ENCODE results near the gene PXDN.
"Not testable (repeated sequence)": the region's sequence is repeated elsewhere in the genome, so short reads cannot be mapped to it uniquely, and the experiment has no call there.

PXDN gene

DNA sequence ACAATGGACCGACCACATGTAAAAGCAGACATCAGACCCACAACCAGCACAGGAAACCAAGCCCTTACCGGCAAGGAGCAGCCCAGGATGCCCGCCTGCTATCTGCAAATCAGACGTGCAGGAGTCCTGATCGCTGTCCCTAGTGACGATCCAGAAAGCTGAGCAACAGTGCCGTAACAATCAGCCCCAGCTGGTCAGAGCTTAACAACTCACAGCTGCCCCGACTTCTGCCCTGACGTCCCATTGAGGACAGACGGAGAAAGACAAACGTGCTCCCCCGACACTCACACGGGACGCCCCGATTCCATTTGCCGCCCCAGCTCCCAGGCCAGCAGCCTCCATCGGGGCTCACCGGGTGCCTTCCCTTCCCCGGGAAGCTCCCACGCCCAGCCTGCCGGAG lies 39.8 kb upstream of the PXDN start:
- no peak for DNase-seq
- H3K36me3 Mint-ChIP-seq (ENCODE audit: low read depth) = no peaks in the 10 kb centered on the region
- peaks cover 15% of the 10 kb centered on the region for H3K27me3 Mint-ChIP-seq (ENCODE audit: low read depth, poor library complexity)

DNA sequence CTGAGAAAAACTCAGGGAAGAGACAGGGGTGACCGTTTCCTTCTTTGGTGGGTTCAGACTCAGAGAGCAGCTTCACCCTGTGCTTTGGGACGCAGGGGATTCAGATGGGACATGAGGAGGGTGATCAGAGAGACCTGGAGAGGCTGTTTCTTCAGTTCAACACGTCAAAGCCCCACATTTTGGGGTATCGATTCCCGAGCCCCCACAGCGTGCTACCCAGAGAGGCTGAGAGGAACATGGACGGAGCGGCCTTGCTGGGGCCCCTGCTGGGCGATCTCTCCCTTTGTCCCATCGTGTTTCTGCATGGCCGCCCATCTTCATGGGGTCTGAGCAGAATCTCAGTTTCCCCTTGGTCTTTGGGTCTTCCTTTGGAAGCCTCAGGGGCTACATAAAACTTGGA lies 38.2 kb upstream of the PXDN start:
- no peak for DNase-seq

More for the DNA sequence above, 39.8 kb upstream of the PXDN start:
- Mint-ChIP-seq H3K4me1 (peaks cover 52% of the 10 kb centered on the region), H3K27ac (no peak overlapping the region), H3K4me3 (no peak overlapping the region), H3K9me3 (no peaks in the 10 kb centered on the region)
- TF ChIP-seq, protein P1, sequence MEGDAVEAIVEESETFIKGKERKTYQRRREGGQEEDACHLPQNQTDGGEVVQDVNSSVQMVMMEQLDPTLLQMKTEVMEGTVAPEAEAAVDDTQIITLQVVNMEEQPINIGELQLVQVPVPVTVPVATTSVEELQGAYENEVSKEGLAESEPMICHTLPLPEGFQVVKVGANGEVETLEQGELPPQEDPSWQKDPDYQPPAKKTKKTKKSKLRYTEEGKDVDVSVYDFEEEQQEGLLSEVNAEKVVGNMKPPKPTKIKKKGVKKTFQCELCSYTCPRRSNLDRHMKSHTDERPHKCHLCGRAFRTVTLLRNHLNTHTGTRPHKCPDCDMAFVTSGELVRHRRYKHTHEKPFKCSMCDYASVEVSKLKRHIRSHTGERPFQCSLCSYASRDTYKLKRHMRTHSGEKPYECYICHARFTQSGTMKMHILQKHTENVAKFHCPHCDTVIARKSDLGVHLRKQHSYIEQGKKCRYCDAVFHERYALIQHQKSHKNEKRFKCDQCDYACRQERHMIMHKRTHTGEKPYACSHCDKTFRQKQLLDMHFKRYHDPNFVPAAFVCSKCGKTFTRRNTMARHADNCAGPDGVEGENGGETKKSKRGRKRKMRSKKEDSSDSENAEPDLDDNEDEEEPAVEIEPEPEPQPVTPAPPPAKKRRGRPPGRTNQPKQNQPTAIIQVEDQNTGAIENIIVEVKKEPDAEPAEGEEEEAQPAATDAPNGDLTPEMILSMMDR (IDR thresholded peaks at IDR 0.05) = no peak

DNA sequence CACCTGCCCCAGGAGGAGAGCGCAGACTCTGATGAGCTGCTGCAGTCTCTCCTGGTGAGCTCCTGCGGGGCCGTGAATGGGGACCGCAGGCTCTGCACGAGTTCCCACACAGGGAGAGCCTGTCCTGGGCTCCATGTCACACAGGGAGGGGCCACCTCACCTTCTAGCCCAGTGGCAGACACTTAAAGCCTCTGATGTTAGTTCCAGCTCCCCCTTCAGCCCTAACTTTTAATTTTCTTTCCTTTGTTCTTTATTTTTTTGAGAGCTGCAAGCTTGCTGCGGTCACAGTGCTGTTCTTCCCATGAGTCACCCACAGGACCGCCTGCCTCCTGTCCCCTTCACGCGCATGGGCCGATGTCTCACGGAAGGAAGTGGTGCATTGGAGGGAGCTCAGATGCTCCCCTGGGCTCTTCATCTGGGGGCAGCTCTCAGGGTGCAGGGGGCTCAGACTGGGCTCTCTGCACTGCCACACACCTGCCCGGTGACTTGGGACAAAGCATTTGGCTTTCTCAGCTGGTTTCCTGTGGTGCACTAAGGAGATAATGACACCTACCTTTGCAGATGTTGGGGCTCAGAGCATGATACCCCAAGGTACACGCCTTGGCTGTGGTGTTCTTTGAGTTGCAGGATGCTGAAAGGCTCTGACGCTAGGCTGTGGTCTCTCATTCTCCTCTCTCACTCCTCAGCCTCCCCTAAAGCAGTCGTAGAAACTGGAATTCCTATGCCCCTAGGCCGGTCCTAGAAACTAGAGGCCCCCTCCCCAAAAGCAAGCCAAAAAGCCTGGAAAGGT lies 37.2 kb upstream of the PXDN start:
- peaks cover 26% of the 10 kb centered on the region for H3K27me3 Mint-ChIP-seq (ENCODE audit: low read depth, poor library complexity)
- H3K9me3 Mint-ChIP-seq = no peaks in the 10 kb centered on the region
- no peak overlapping the region for H3K4me3 Mint-ChIP-seq
- peaks cover 44% of the 10 kb centered on the region for H3K4me1 Mint-ChIP-seq
- H3K27ac Mint-ChIP-seq = no peak overlapping the region
- H3K36me3 Mint-ChIP-seq (ENCODE audit: low read depth) = no peaks in the 10 kb centered on the region
- TF ChIP-seq, protein P1 (IDR thresholded peaks at IDR 0.05) = no peak
- DNase-seq = no peak

More for the DNA sequence above, 38.2 kb upstream of the PXDN start:
- Mint-ChIP-seq H3K4me3 (no peak overlapping the region), H3K36me3 (ENCODE audit: low read depth) (no peaks in the 10 kb centered on the region), H3K9me3 (no peaks in the 10 kb centered on the region), H3K27me3 (ENCODE audit: low read depth, poor library complexity) (peaks cover 22% of the 10 kb centered on the region), H3K27ac (peak overlapping the region; percentile 7), H3K4me1 (peaks cover 45% of the 10 kb centered on the region)
- TF ChIP-seq, protein P1 (IDR thresholded peaks at IDR 0.05) = no peak

DNA sequence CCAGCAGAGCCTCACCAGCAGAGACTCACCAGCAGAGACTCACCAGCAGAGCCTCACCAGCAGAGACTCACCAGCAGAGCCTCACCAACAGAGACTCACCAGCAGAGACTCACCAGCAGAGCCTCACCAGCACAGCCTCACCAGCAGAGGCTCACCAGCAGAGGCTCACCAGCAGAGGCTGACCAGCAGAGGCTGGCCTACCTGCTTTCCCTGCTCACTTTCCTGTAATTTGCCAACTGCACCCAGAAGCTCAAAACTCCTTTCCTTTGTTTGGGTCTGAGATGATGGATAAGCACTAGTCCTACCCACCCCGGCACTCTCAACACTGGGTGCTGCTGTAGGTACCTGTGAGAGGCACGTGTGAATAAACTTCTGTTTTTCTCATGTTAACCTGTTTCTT lies 36.4 kb upstream of the PXDN start:
- Mint-ChIP-seq H3K4me3 (no peak overlapping the region), H3K27me3 (ENCODE audit: low read depth, poor library complexity) (peaks cover 28% of the 10 kb centered on the region), H3K9me3 (no peaks in the 10 kb centered on the region), H3K27ac (no peak overlapping the region), H3K36me3 (ENCODE audit: low read depth) (no peaks in the 10 kb centered on the region), H3K4me1 (peaks cover 38% of the 10 kb centered on the region)
- no peak for DNase-seq
- TF ChIP-seq, protein P1 (IDR thresholded peaks at IDR 0.05) = no peak

DNA sequence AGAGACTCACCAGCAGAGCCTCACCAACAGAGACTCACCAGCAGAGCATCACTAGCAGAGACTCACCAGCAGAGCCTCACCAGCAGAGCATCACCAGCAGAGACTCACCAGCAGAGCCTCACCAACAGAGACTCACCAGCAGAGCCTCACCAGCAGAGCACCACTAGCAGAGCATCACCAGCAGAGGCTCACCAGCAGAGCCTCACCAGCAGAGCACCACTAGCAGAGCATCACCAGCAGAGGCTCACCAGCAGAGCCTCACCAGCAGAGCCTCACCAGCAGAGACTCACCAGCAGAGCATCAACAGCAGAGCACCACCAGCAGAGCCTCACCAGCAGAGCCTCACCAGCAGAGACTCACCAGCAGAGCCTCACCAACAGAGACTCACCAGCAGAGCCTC lies 35.7 kb upstream of the PXDN start:
- Mint-ChIP-seq H3K4me1 (peaks cover 34% of the 10 kb centered on the region), H3K27me3 (ENCODE audit: low read depth, poor library complexity) (peaks cover 30% of the 10 kb centered on the region)
- H3K27ac Mint-ChIP-seq; DNase-seq; H3K36me3 Mint-ChIP-seq (ENCODE audit: low read depth); H3K4me3 Mint-ChIP-seq; H3K9me3 Mint-ChIP-seq: not testable (repeated sequence)

DNA sequence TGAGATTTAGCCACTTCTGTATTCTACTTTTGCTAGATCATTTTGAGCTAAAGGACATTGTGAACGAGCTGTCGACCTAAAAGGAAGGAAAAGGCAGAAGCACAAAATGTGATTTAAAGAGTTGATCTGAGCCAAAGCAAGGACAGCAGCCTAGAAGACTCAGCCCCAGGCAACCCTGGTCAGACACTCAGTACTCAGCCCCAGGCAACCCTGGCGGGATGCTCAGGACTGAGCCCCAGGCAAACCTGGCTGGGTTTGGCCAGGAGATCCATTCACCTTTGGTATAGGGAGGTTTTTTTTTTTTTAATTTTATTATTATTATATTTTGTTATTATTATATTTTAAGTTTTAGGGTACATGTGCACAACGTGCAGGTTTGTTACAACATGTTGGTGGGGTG lies 34.3 kb upstream of the PXDN start:
- no peak for DNase-seq
- Mint-ChIP-seq H3K27me3 (ENCODE audit: low read depth, poor library complexity) (peaks cover 33% of the 10 kb centered on the region), H3K36me3 (ENCODE audit: low read depth) (no peaks in the 10 kb centered on the region), H3K4me1 (peaks cover 39% of the 10 kb centered on the region), H3K4me3 (no peak overlapping the region), H3K9me3 (no peaks in the 10 kb centered on the region), H3K27ac (no peak overlapping the region)
- TF ChIP-seq, protein P1 (IDR thresholded peaks at IDR 0.05) = no peak
